Suprapubic skin (tissue), 3 donors: ENCODE results near the gene FAM89B.

Experiments used
- EP300 ChIP-seq: sonication (generic); formaldehyde crosslinking; IDR thresholded peaks from one replicate; pipeline ENCODE4 v1.6.1; 2017; ENCODE audit warnings: antibody characterized with exemption
- POLR2A ChIP-seq, 2 donors: fragments of 450-650 bp; IDR thresholded peaks; one replicate each; pipeline ENCODE4 v1.6.1; 2017; ENCODE audit warnings: antibody characterized with exemption in 2 of 2, mild to moderate bottlenecking in 2 of 2, moderate library complexity in 2 of 2
- TF ChIP-seq, protein P1 (sequence below), 2 donors: fragments of 200-600 bp in 1 of 2; fragments of 450-650 bp in 1 of 2; sonication (generic) in 1 of 2; IDR thresholded peaks; one replicate each; pipeline ENCODE4 v1.5.1; 2016 to 2019; ENCODE audit warnings: antibody characterized with exemption in 2 of 2, mild to moderate bottlenecking in 1 of 2, moderate library complexity in 1 of 2

- no peak for TF ChIP-seq POLR2A (IDR thresholded peaks at IDR 0.05)
- TF ChIP-seq, protein P1, sequence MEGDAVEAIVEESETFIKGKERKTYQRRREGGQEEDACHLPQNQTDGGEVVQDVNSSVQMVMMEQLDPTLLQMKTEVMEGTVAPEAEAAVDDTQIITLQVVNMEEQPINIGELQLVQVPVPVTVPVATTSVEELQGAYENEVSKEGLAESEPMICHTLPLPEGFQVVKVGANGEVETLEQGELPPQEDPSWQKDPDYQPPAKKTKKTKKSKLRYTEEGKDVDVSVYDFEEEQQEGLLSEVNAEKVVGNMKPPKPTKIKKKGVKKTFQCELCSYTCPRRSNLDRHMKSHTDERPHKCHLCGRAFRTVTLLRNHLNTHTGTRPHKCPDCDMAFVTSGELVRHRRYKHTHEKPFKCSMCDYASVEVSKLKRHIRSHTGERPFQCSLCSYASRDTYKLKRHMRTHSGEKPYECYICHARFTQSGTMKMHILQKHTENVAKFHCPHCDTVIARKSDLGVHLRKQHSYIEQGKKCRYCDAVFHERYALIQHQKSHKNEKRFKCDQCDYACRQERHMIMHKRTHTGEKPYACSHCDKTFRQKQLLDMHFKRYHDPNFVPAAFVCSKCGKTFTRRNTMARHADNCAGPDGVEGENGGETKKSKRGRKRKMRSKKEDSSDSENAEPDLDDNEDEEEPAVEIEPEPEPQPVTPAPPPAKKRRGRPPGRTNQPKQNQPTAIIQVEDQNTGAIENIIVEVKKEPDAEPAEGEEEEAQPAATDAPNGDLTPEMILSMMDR (IDR thresholded peaks at IDR 0.05), result peak; percentile 82 to 89
- no peak for TF ChIP-seq EP300
Measured at GRCh38 chr11:65540290-65541092, 31.8 kb upstream of the FAM89B start.
